Skeletal muscle cell (primary cell): ENCODE results near the gene EYS.
"Not testable (repeated sequence)": the region's sequence is repeated elsewhere in the genome, so short reads cannot be mapped to it uniquely, and the experiment has no call there.

Experiments
- DNase-seq: peaks from one replicate; pipeline ENCODE4 v3.0.0-alpha.2; 2010; ENCODE audit warnings: low read depth
- H3K4me3 ChIP-seq: 2 replicates; pipeline ENCODE4 v1.5.1; 2011; ENCODE audit warnings: low read depth, mild to moderate bottlenecking, control low read depth, low read length, moderate library complexity

Gene EYS

GRCh38 chr6:63887002-63887751 is 1819.8 kb downstream of the EYS start:
- no peak overlapping the region for H3K4me3 ChIP-seq
- DNase-seq = no peak

GRCh38 chr6:63886341-63886740 is 1820.7 kb downstream of the EYS start:
- no peak for DNase-seq
- H3K4me3 ChIP-seq = no peak overlapping the region

GRCh38 chr6:63883597-63883996 is 1823.4 kb downstream of the EYS start:
- DNase-seq = no peak
- no peak overlapping the region for H3K4me3 ChIP-seq

GRCh38 chr6:63882208-63882607 is 1824.8 kb downstream of the EYS start:
- DNase-seq = no peak
- no peak overlapping the region for H3K4me3 ChIP-seq

- no peak for DNase-seq
- H3K4me3 ChIP-seq = no peak overlapping the region
These were observed 1825.2 kb downstream of the EYS start for GRCh38 chr6:63881791-63882190.

GRCh38 chr6:63872233-63872632 is 1834.8 kb downstream of the EYS start:
- H3K4me3 ChIP-seq = no peak overlapping the region
- no peak for DNase-seq

DNA sequence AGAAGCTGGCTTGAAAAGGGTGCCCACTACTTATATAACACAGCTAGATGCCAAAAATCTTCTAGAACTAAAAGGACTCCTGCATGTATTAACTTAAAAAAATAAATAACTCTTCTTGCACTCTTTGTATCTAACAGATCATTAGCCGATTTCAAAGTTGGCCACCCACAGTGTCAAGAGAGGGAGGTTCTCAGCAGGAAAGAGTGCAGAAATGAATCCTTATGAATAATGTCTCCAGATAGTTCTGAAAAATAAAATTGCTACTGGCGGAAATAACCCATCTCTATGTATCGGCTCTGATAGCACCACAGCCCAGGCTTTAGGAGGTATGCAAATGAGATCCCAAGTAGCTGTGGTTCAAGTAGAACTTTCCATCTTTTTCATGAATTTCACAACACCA is 1838.7 kb downstream of the EYS start:
- H3K4me3 ChIP-seq = no peak overlapping the region
- no peak for DNase-seq

- DNase-seq = no peak
- H3K4me3 ChIP-seq = no peak overlapping the region
These were observed 1842.2 kb downstream of the EYS start for GRCh38 chr6:63864671-63865318.

GRCh38 chr6:63864061-63864460 is 1843.0 kb downstream of the EYS start:
- no peak overlapping the region for H3K4me3 ChIP-seq

GRCh38 chr6:63862486-63863198 is 1844.4 kb downstream of the EYS start:
- DNase-seq = no peak
- H3K4me3 ChIP-seq = no peak overlapping the region

More at GRCh38 chr6:63864061-63864460, 1843.0 kb downstream of the EYS start:
- DNase-seq = no peak

- DNase-seq = no peak
- H3K4me3 ChIP-seq = no peak overlapping the region
These were observed 1847.5 kb downstream of the EYS start for GRCh38 chr6:63859528-63859927.

DNA sequence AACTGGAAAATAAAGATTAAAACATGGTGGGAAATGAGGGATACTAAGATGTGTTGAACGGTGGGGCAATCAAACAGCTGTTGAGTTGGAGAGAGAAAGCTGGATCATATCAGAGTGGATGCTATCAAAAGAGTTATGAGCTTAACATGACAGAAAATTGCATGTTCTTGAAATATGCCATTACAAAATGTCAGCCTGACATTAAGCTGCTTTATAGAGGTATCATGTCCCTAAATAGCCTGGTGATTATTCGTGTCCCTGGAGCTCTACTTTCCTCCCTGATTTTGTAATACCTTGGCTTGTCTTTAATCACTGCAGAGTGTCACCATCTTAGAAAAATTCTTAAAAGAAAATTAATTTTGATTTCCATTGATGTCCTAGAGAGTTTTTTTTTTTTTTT is 1848.3 kb downstream of the EYS start:
- no peak overlapping the region for H3K4me3 ChIP-seq
- no peak for DNase-seq

GRCh38 chr6:63856271-63856670 is 1850.8 kb downstream of the EYS start:
- DNase-seq = no peak
- no peak overlapping the region for H3K4me3 ChIP-seq

- no peak overlapping the region for H3K4me3 ChIP-seq
- peak; percentile 23 for DNase-seq
These were observed 1862.7 kb downstream of the EYS start for GRCh38 chr6:63844287-63844686.

DNA sequence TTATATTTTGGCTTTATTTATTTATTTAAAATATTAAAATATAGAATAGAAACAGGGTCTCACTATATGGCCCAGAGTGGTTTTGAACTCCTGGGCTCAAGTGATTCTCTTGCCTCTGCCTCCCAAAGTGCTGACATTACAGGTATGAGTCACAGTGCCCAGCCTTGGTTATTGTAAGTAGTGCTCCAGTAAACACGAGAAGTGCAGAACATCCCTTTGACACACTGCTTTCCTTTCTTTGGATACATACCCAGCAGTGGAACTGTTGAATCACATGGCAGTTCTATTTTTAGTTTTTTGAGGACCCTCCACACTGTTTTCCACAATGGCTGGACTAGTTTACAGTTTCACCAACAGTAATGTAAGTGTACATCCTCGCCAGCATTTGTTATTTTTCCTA is 1867.5 kb downstream of the EYS start:
- no peak overlapping the region for H3K4me3 ChIP-seq

GRCh38 chr6:63828678-63829077 is 1878.3 kb downstream of the EYS start:
- not testable (repeated sequence) for H3K4me3 ChIP-seq, DNase-seq

More for the DNA sequence above, 1867.5 kb downstream of the EYS start:
- no peak for DNase-seq

- no peak for DNase-seq
- H3K4me3 ChIP-seq = no peak overlapping the region
These were observed 1882.3 kb downstream of the EYS start for GRCh38 chr6:63824722-63825121.

GRCh38 chr6:63821442-63821841 is 1885.6 kb downstream of the EYS start:
- no peak for DNase-seq
- no peak overlapping the region for H3K4me3 ChIP-seq

DNA sequence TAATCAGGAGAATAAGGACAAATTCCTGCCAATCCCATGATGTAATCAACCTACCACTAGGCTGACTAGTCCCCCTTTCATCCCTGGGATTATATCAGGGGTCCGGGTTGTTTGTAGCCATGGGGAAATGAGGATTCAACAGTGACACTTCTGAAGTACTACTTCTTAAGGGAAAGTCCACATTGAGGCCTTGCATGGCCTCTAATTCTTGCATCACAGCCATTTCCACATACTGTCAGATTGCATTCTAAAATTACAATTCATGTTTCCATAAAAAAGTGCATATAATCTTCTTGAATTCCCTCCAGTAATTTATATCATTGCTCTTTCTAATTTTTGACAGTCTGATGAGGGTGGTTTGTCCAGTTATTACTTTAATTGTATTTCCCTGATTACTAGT is 1887.2 kb downstream of the EYS start:
- no peak for DNase-seq
- H3K4me3 ChIP-seq = no peak overlapping the region

GRCh38 chr6:63817492-63818050 is 1889.5 kb downstream of the EYS start:
- H3K4me3 ChIP-seq = no peak overlapping the region
- DNase-seq = no peak
